ENCODE measurements around the gene ERG. TPM values are rescaled to one million over a fixed set of nuclear protein-coding genes. Genes with fewer than 3 reads are reported as not detected.

The ERG gene
- total and polyA plus RNA-seq, 2 donors from 2014 or later = 6.6 to 29.6 TPM

- H3K4me3 ChIP-seq (ENCODE audit: low read length in 3 of 3) = no peak overlapping the region
These were observed 40.1 kb upstream of the ERG start for GRCh38 chr21:38538353-38538752.

GRCh38 chr21:38534591-38534990, 36.3 kb upstream of the ERG start:
- H3K36me3 ChIP-seq (ENCODE audit: control insufficient read depth in 2 of 3, insufficient read depth in 3 of 3, low read length in 3 of 3) = no peaks in the 10 kb centered on the region
- no peak overlapping the region for H3K9ac ChIP-seq (ENCODE audit: low read length in 3 of 3)
- no peak overlapping the region for H3K27ac ChIP-seq (ENCODE audit: low read depth in 2 of 2, low read length in 2 of 2)
- no peak for TF ChIP-seq CTCF (IDR thresholded peaks at IDR 0.05; ENCODE audit: borderline replicate concordance, extremely low read depth, insufficient read depth)
- intact Hi-C loops (cut with DNase I) = no loop called here
- no peak overlapping the region for H3K4me3 ChIP-seq (ENCODE audit: low read length in 3 of 3)
- H3K9me3 ChIP-seq (ENCODE audit: control insufficient read depth in 2 of 3, insufficient read depth in 1 of 3, low read length in 3 of 3) = no peaks in the 10 kb centered on the region
- DNase-seq (no peak), FAIRE-seq (no peak)
- no peaks in the 10 kb centered on the region for H3K4me1 ChIP-seq (ENCODE audit: control insufficient read depth in 2 of 3, insufficient read depth in 2 of 3, low read depth in 1 of 3, low read length in 3 of 3)
- H3K27me3 ChIP-seq (ENCODE audit: control insufficient read depth, insufficient read depth, low read length) = no peaks in the 10 kb centered on the region

More at GRCh38 chr21:38538353-38538752, 40.1 kb upstream of the ERG start:
- H3K36me3 ChIP-seq (ENCODE audit: control insufficient read depth in 2 of 3, insufficient read depth in 3 of 3, low read length in 3 of 3) = no peaks in the 10 kb centered on the region
- H3K27me3 ChIP-seq (ENCODE audit: control insufficient read depth, insufficient read depth, low read length) = no peaks in the 10 kb centered on the region
- H3K9ac ChIP-seq (ENCODE audit: low read length in 3 of 3) = no peak overlapping the region
- no peaks in the 10 kb centered on the region for H3K4me1 ChIP-seq (ENCODE audit: control insufficient read depth in 2 of 3, insufficient read depth in 2 of 3, low read depth in 1 of 3, low read length in 3 of 3)
- DNase-seq = no peak
- TF ChIP-seq CTCF (IDR thresholded peaks at IDR 0.05; ENCODE audit: borderline replicate concordance, extremely low read depth, insufficient read depth) = no peak
- no peaks in the 10 kb centered on the region for H3K9me3 ChIP-seq (ENCODE audit: control insufficient read depth in 2 of 3, insufficient read depth in 1 of 3, low read length in 3 of 3)
- no peak overlapping the region for H3K27ac ChIP-seq (ENCODE audit: low read depth in 2 of 2, low read length in 2 of 2)
- intact Hi-C loops (cut with DNase I) = no loop called here
- no peak for FAIRE-seq

- no peaks in the 10 kb centered on the region for H3K9me3 ChIP-seq (ENCODE audit: control insufficient read depth in 2 of 3, insufficient read depth in 1 of 3, low read length in 3 of 3)
- FAIRE-seq = no peak
- no peaks in the 10 kb centered on the region for H3K4me1 ChIP-seq (ENCODE audit: control insufficient read depth in 2 of 3, insufficient read depth in 2 of 3, low read depth in 1 of 3, low read length in 3 of 3)
- no peak for TF ChIP-seq CTCF (IDR thresholded peaks at IDR 0.05; ENCODE audit: borderline replicate concordance, extremely low read depth, insufficient read depth)
- no peaks in the 10 kb centered on the region for H3K36me3 ChIP-seq (ENCODE audit: control insufficient read depth in 2 of 3, insufficient read depth in 3 of 3, low read length in 3 of 3)
- H3K27me3 ChIP-seq (ENCODE audit: control insufficient read depth, insufficient read depth, low read length) = no peaks in the 10 kb centered on the region
- intact Hi-C loops (cut with DNase I) = no loop called here
- H3K4me3 ChIP-seq (ENCODE audit: low read length in 3 of 3) = no peak overlapping the region
- DNase-seq = peak in 2 of 5 donors; percentile 29 to 52
- H3K9ac ChIP-seq (ENCODE audit: low read length in 3 of 3) = no peak overlapping the region
- H3K27ac ChIP-seq (ENCODE audit: low read depth in 2 of 2, low read length in 2 of 2) = no peak overlapping the region
These were observed 35.6 kb upstream of the ERG start for GRCh38 chr21:38533887-38534286.

DNA sequence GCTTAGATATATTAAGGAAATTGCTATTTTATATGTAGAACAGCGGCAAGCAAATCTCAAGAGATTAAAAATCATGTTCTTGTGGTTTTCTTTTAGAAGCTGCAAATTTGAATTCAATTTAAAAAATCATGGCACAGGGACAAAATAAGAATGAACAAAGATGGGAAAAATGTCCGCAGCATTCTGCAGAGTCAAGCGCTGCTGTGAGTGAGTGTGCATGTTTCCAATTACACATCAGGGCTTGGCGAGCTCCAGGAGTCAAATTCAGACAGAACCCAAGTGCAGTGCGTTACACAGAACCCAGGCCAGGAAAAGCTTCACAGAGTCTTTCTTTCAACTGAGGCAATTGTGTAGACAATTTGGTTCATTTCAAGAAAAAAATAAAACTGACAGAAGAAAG, 33.3 kb upstream of the ERG start:
- no peaks in the 10 kb centered on the region for H3K27me3 ChIP-seq (ENCODE audit: control insufficient read depth, insufficient read depth, low read length)
- no peaks in the 10 kb centered on the region for H3K36me3 ChIP-seq (ENCODE audit: control insufficient read depth in 2 of 3, insufficient read depth in 3 of 3, low read length in 3 of 3)
- H3K27ac ChIP-seq (ENCODE audit: low read depth in 2 of 2, low read length in 2 of 2) = no peak overlapping the region
- H3K9me3 ChIP-seq (ENCODE audit: control insufficient read depth in 2 of 3, insufficient read depth in 1 of 3, low read length in 3 of 3) = no peaks in the 10 kb centered on the region
- intact Hi-C loops (cut with DNase I) = no loop called here
- TF ChIP-seq CTCF (IDR thresholded peaks at IDR 0.05; ENCODE audit: borderline replicate concordance, extremely low read depth, insufficient read depth) = no peak
- peak in 2 of 5 donors; percentile 28 to 89 for DNase-seq
- no peak for FAIRE-seq
- no peaks in the 10 kb centered on the region for H3K4me1 ChIP-seq (ENCODE audit: control insufficient read depth in 2 of 3, insufficient read depth in 2 of 3, low read depth in 1 of 3, low read length in 3 of 3)
- H3K4me3 ChIP-seq (ENCODE audit: low read length in 3 of 3) = no peak overlapping the region
- no peak overlapping the region for H3K9ac ChIP-seq (ENCODE audit: low read length in 3 of 3)
